ENCODE measurements around the gene STK16.

Gene STK16

DNA sequence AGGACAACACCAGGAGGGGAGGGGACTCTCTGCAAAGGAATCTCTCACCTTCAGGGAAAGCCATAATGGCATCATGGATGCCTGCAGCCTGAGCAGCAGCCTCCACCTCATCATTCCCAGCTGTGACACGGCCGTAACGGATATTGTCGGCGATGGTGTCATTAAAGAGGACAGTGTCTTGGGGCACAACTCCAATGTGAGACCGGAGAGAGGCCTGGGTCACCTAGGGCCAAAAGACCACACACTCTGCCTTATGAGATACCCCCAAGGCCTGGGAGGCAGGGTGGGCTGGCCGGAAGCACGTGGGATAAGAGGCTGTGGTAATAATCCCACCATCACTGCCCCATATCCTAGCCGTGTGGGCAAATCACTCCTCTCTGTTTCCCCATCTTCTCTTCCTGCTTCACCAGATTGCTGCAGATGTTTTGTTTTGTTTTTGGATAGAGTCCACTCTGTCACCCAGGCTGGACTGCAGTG, 34.4 kb upstream of the STK16 start:
- no peak overlapping the region for H2AFZ ChIP-seq (ENCODE audit: low read depth)
- TF ChIP-seq, protein P1, sequence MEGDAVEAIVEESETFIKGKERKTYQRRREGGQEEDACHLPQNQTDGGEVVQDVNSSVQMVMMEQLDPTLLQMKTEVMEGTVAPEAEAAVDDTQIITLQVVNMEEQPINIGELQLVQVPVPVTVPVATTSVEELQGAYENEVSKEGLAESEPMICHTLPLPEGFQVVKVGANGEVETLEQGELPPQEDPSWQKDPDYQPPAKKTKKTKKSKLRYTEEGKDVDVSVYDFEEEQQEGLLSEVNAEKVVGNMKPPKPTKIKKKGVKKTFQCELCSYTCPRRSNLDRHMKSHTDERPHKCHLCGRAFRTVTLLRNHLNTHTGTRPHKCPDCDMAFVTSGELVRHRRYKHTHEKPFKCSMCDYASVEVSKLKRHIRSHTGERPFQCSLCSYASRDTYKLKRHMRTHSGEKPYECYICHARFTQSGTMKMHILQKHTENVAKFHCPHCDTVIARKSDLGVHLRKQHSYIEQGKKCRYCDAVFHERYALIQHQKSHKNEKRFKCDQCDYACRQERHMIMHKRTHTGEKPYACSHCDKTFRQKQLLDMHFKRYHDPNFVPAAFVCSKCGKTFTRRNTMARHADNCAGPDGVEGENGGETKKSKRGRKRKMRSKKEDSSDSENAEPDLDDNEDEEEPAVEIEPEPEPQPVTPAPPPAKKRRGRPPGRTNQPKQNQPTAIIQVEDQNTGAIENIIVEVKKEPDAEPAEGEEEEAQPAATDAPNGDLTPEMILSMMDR (conservative IDR thresholded peaks at IDR 0.05; ENCODE audit: low read depth, low read length) = no peak
- no peak overlapping the region for H3K9ac ChIP-seq
- H3K4me2 ChIP-seq = no peak overlapping the region
- H3K4me3 ChIP-seq (IDR thresholded peaks at IDR 0.05; ENCODE audit: insufficient read depth, low read depth, low read length) = no peak overlapping the region
- H3K4me1 ChIP-seq (ENCODE audit: low read depth, poor library complexity, severe bottlenecking) = peaks cover 9% of the 10 kb centered on the region
- no peaks in the 10 kb centered on the region for H3K79me2 ChIP-seq (ENCODE audit: insufficient read depth, low read depth)
- no peaks in the 10 kb centered on the region for H3K36me3 ChIP-seq (ENCODE audit: insufficient read depth)
- no peaks in the 10 kb centered on the region for H4K20me1 ChIP-seq (ENCODE audit: insufficient read depth)
- H3K27me3 ChIP-seq (ENCODE audit: insufficient read depth, low read depth) = no peaks in the 10 kb centered on the region
- no peak overlapping the region for H3K27ac ChIP-seq

DNA sequence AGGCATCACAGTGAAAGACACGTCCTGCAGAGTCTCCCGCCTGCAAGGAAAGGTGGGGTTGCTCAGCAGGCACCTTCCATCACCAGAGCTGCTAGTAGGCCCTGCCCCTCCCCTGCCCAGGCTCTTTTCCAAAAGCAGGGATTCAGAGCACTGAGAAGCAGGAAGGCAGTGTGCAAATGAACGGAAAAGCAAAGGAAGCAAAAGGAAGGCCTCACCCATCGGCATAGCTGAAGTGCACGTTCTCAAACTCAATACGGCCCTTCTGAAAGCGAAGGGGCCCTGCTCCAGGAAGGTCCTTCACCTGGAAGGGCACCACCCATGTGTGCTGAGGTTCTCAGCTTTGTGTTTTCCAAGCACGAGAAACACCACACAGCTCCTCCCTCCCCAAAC, 32.3 kb upstream of the STK16 start:
- H3K36me3 ChIP-seq (ENCODE audit: insufficient read depth) = no peaks in the 10 kb centered on the region

DNA sequence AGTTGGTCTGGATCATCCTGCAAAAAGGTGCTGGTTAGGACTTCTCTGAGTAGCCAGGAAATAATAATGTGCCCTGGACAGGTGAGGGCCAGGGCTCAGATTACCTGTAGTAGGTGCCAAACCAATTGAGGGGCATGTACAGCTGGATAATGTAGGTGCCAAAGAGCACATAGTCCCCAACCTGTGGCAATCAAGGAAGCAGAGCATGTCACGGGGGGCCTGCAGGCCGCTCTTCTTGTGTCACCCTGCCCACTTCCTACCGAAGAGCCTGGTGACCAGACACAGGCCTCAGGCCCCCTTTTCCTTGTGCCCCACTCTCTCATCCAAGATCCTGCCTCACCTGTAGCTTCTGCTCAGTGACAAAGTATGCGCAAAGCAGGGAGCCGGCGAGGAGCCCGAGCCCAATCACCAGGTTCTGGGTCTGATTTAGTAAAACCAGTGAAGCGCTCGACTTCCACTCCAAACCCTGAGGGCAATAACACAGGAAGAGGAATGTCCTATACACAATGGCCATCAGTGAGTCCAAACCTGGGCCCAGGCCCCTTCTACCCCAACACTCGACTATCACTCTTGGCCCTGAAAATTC, 31.7 kb upstream of the STK16 start:
- TF ChIP-seq, protein P1 (conservative IDR thresholded peaks at IDR 0.05; ENCODE audit: low read depth, low read length) = no peak
- Histone ChIP-seq H3K27ac (no peak overlapping the region), H3K79me2 (ENCODE audit: insufficient read depth, low read depth) (no peaks in the 10 kb centered on the region), H3K36me3 (ENCODE audit: insufficient read depth) (no peaks in the 10 kb centered on the region), H2AFZ (ENCODE audit: low read depth) (no peak overlapping the region), H3K4me2 (no peak overlapping the region), H4K20me1 (ENCODE audit: insufficient read depth) (no peaks in the 10 kb centered on the region), H3K4me1 (ENCODE audit: low read depth, poor library complexity, severe bottlenecking) (peaks cover 14% of the 10 kb centered on the region), H3K4me3 (IDR thresholded peaks at IDR 0.05; ENCODE audit: insufficient read depth, low read depth, low read length) (no peak overlapping the region), H3K27me3 (ENCODE audit: insufficient read depth, low read depth) (no peaks in the 10 kb centered on the region), H3K9ac (no peak overlapping the region)

More for the DNA sequence above, 32.3 kb upstream of the STK16 start:
- Histone ChIP-seq H4K20me1 (ENCODE audit: insufficient read depth) (no peaks in the 10 kb centered on the region), H3K79me2 (ENCODE audit: insufficient read depth, low read depth) (no peaks in the 10 kb centered on the region), H3K4me2 (no peak overlapping the region), H2AFZ (ENCODE audit: low read depth) (no peak overlapping the region), H3K27me3 (ENCODE audit: insufficient read depth, low read depth) (no peaks in the 10 kb centered on the region), H3K4me1 (ENCODE audit: low read depth, poor library complexity, severe bottlenecking) (peaks cover 14% of the 10 kb centered on the region), H3K9ac (no peak overlapping the region), H3K27ac (no peak overlapping the region), H3K4me3 (IDR thresholded peaks at IDR 0.05; ENCODE audit: insufficient read depth, low read depth, low read length) (no peak overlapping the region)
- TF ChIP-seq, protein P1 (conservative IDR thresholded peaks at IDR 0.05; ENCODE audit: low read depth, low read length) = no peak

DNA sequence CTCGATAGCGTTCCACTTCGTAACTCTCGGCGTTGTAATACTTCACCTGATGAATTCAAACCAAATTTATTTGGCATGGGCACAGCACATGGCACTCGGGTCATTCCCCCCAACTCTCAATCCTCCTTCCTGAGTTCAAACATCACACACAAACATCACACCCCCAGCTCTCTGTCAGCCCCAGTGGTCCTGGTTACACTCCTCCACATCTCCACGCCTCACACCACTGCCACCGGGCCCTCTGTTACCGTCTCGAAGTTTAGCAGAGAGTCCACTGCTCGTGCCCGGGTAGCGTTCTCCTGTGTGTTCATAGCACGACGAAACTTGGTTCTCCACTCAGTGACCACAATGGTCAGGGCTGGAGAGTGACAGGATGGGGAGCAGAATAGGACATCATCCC, 31.1 kb upstream of the STK16 start:
- Histone ChIP-seq H3K36me3 (ENCODE audit: insufficient read depth) (no peaks in the 10 kb centered on the region), H4K20me1 (ENCODE audit: insufficient read depth) (no peaks in the 10 kb centered on the region)
- TF ChIP-seq, protein P1 (conservative IDR thresholded peaks at IDR 0.05; ENCODE audit: low read depth, low read length) = no peak

More for the DNA sequence above, 31.1 kb upstream of the STK16 start:
- Histone ChIP-seq H2AFZ (ENCODE audit: low read depth) (no peak overlapping the region), H3K27me3 (ENCODE audit: insufficient read depth, low read depth) (no peaks in the 10 kb centered on the region), H3K27ac (no peak overlapping the region), H3K4me3 (IDR thresholded peaks at IDR 0.05; ENCODE audit: insufficient read depth, low read depth, low read length) (no peak overlapping the region), H3K9ac (no peak overlapping the region), H3K79me2 (ENCODE audit: insufficient read depth, low read depth) (no peaks in the 10 kb centered on the region), H3K4me1 (ENCODE audit: low read depth, poor library complexity, severe bottlenecking) (peaks cover 14% of the 10 kb centered on the region), H3K4me2 (no peak overlapping the region)
